OCI-LY3 (cell line): ENCODE results near the gene ITPR1.

Experiments
- H2AFZ ChIP-seq: fragments of 200-600, 300-600 bp; shearing (Covaris generic); 2 replicates; pipeline ENCODE4 v1.6.0; 2014; ENCODE audit warnings: antibody characterized with exemption, low read depth, low read length
- H3K27ac ChIP-seq: fragments of 200-600, 300-600 bp; sonication (generic); 2 replicates; pipeline ENCODE4 v1.5.1; 2014; ENCODE audit warnings: mild to moderate bottlenecking, low read length, moderate library complexity, mixed read lengths
- H3K27me3 ChIP-seq: fragments of 200-600, 300-600 bp; sonication (generic); 2 replicates; pipeline ENCODE4 v1.6.1; 2014; ENCODE audit warnings: low read depth, low read length, mixed read lengths
- H3K36me3 ChIP-seq: fragments of 200-600, 300-600 bp; sonication (generic); replicated peaks from 2 replicates; pipeline ENCODE3; 2014; ENCODE audit warnings: low read depth, low read length, mixed read lengths
- H3K4me1 ChIP-seq: fragments of 300-600, 200-600 bp; sonication (generic); 2 replicates; pipeline ENCODE4 v1.6.1; 2014; ENCODE audit warnings: low read length, mixed read lengths
- H3K4me2 ChIP-seq: fragments of 200-600, 300-600 bp; sonication (generic); 2 replicates; pipeline ENCODE4 v1.6.1; 2014; ENCODE audit warnings: low read length, mixed read lengths
- H3K4me3 ChIP-seq: fragments of 300-600, 200-600 bp; sonication (generic); 2 replicates; pipeline ENCODE4 v1.5.1; 2014; ENCODE audit warnings: antibody characterized with exemption, mild to moderate bottlenecking, low read length, moderate library complexity
- H3K79me2 ChIP-seq: fragments of 300-600, 200-600 bp; shearing (Covaris generic); 2 replicates; pipeline ENCODE4 v1.6.1; 2014; ENCODE audit warnings: mild to moderate bottlenecking, low read length, mixed read lengths
- H3K9ac ChIP-seq: fragments of 300-600, 200-600 bp; shearing (Covaris generic); 2 replicates; pipeline ENCODE4 v1.6.0; 2014; ENCODE audit warnings: mild to moderate bottlenecking, low read length, moderate library complexity
- H3K9me3 ChIP-seq: fragments of 200-600, 300-600 bp; shearing (Covaris generic); 2 replicates; pipeline ENCODE4 v1.6.1; 2014; ENCODE audit warnings: low read length, mixed read lengths; ENCODE audit not compliant: insufficient read depth
- H4K20me1 ChIP-seq: fragments of 200-600, 300-600 bp; sonication (generic); 2 replicates; pipeline ENCODE4 v1.6.1; 2016; ENCODE audit warnings: low read length, mixed read lengths; ENCODE audit not compliant: insufficient read depth
- EZH2phosphoT487 ChIP-seq: fragments of 200-600 bp; shearing (Covaris generic); IDR thresholded peaks from 2 replicates; pipeline ENCODE4 v1.6.1; 2018; ENCODE audit warnings: antibody characterized with exemption, mixed run types, low read depth
- TF ChIP-seq, protein P1 (sequence below): fragments of 200-600, 300-600 bp; sonication (generic); IDR thresholded peaks from 2 replicates; pipeline ENCODE4 v1.5.1; 2014; ENCODE audit warnings: antibody characterized with exemption, low read length, low read depth

Gene ITPR1

DNA sequence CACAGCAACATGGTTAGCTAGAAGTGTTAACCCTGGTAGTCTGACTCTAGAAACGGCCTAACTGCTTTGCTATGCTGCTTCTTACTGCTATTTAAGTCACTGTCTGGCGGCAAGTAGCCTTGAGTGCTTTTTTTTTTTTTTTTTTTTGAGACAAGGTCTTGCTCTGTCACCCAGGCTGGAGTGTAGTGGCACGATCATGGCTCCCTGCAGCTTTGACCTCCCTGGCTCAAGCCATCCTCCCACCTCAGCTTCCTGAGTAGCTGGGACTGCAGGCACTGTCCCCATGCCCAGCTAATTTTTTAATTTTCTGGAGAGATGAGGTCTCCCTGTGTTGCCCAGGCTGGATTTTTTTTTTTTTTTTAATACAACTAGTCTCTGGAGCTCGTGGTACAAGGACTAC lies 93.2 kb downstream of the ITPR1 start:
- Histone ChIP-seq H3K4me2 (no peak overlapping the region), H4K20me1 (no peaks in the 10 kb centered on the region), H3K4me1 (peaks cover 7% of the 10 kb centered on the region), H3K36me3 (no peaks in the 10 kb centered on the region), H3K4me3 (no peak overlapping the region), H3K79me2 (no peaks in the 10 kb centered on the region), H3K9me3 (no peaks in the 10 kb centered on the region), H3K27me3 (peaks cover 5% of the 10 kb centered on the region), H3K27ac (no peak overlapping the region), H2AFZ (no peak overlapping the region), H3K9ac (no peak overlapping the region)
- TF ChIP-seq, protein P1, sequence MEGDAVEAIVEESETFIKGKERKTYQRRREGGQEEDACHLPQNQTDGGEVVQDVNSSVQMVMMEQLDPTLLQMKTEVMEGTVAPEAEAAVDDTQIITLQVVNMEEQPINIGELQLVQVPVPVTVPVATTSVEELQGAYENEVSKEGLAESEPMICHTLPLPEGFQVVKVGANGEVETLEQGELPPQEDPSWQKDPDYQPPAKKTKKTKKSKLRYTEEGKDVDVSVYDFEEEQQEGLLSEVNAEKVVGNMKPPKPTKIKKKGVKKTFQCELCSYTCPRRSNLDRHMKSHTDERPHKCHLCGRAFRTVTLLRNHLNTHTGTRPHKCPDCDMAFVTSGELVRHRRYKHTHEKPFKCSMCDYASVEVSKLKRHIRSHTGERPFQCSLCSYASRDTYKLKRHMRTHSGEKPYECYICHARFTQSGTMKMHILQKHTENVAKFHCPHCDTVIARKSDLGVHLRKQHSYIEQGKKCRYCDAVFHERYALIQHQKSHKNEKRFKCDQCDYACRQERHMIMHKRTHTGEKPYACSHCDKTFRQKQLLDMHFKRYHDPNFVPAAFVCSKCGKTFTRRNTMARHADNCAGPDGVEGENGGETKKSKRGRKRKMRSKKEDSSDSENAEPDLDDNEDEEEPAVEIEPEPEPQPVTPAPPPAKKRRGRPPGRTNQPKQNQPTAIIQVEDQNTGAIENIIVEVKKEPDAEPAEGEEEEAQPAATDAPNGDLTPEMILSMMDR, result no peak
- no peak for TF ChIP-seq EZH2phosphoT487

DNA sequence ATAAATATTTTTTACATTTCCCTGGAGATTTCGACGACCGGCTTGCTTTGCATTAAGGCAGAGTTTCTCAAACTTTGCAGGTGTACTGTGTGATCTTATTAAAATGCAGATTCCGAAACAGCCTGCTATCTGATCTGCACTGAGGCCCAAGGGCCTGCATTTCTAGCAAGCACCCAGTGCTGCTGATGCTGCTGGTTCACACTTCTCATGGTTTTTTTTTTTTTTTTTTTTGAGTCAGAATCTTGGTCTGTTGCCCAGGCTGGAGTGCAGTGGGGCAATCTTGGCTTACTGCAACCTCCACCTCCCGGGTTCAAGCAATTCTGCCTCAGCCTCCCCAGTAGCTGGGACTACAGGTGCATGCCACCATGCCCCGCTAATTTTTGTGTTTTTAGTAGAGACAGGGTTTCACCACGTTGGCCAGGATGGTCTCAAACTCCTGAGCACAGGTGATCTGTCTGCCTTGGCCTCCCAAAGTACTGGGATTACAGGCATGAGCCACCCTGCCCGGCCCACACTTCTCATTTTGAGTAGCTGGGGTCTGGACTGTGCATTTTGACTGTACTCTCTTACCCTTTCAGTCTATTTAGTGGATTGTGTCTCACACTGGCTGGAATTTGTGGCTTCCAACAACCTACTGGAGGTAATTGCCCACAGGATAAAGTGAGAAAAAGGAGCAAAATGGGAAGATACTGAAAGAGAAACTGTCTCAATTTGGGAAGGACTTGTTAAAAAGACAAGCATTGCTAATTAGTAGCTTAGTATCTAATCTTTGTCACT lies 94.1 kb downstream of the ITPR1 start:
- no peaks in the 10 kb centered on the region for H3K36me3 ChIP-seq
- H3K79me2 ChIP-seq, result no peaks in the 10 kb centered on the region
- H3K9ac ChIP-seq, result no peak overlapping the region
- peaks cover 7% of the 10 kb centered on the region for H3K4me1 ChIP-seq
- no peak overlapping the region for H3K4me2 ChIP-seq
- no peaks in the 10 kb centered on the region for H4K20me1 ChIP-seq
- H3K27me3 ChIP-seq, result peaks cover 3% of the 10 kb centered on the region; the same call in 1 of the 2 replicates
- H2AFZ ChIP-seq, result no peak overlapping the region
- H3K9me3 ChIP-seq, result no peaks in the 10 kb centered on the region
- no peak overlapping the region for H3K4me3 ChIP-seq
- TF ChIP-seq, protein P1, result no peak
- TF ChIP-seq EZH2phosphoT487, result no peak
- H3K27ac ChIP-seq, result no peak overlapping the region

DNA sequence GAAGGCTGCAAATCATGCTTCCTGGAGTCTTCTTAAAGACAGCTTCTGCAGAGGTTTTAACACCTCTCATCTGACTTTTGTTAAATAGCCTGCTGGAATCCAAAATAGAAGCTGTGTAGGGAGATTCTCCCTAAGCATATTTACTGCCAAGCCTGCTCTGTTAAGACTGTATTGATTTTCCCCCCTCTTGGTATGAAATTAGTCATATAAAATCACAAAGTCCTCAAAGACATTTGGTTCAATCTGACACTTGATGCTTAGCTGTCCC lies 94.6 kb downstream of the ITPR1 start:
- H3K79me2 ChIP-seq, result no peaks in the 10 kb centered on the region
- H3K36me3 ChIP-seq, result no peaks in the 10 kb centered on the region
- no peaks in the 10 kb centered on the region for H4K20me1 ChIP-seq
- no peak overlapping the region for H3K4me2 ChIP-seq
- H3K9ac ChIP-seq, result no peak overlapping the region
- peaks cover 7% of the 10 kb centered on the region for H3K4me1 ChIP-seq
- TF ChIP-seq, protein P1, result no peak
- no peak for TF ChIP-seq EZH2phosphoT487
- no peak overlapping the region for H3K27ac ChIP-seq
- no peak overlapping the region for H2AFZ ChIP-seq
- no peaks in the 10 kb centered on the region for H3K9me3 ChIP-seq
- H3K4me3 ChIP-seq, result no peak overlapping the region
- H3K27me3 ChIP-seq, result no peaks in the 10 kb centered on the region

DNA sequence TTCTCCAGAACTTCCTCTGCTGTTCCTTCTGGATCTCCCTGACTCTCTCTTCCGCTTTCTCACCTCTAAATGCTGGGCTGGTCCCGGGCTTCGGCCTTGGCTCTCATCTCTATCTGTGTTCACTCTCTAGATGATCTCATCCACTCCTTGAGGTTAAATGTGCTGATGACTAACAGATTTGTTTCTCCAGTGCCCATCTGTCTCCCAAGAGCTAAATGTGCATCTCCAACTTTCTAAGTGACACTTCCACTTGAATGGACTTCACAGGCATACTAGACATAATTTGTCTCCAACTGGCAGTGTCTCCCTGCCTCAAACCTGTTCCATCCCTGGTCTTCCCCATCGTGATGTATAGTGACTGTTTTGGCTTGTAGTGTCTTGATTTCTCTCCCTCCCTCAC lies 95.3 kb downstream of the ITPR1 start:
- H3K4me1 ChIP-seq, result peaks cover 7% of the 10 kb centered on the region
- no peak overlapping the region for H3K4me2 ChIP-seq
- no peak for TF ChIP-seq EZH2phosphoT487
- TF ChIP-seq, protein P1, result no peak

More for the DNA sequence above, 95.3 kb downstream of the ITPR1 start:
- Histone ChIP-seq H3K36me3 (no peaks in the 10 kb centered on the region), H3K27ac (no peak overlapping the region), H3K4me3 (no peak overlapping the region), H3K79me2 (no peaks in the 10 kb centered on the region), H3K27me3 (no peaks in the 10 kb centered on the region), H2AFZ (no peak overlapping the region), H3K9me3 (no peaks in the 10 kb centered on the region), H4K20me1 (no peaks in the 10 kb centered on the region), H3K9ac (no peak overlapping the region)
